HT-29 (cell line): ENCODE data around the gene DES. TPM values are rescaled to one million over a fixed set of nuclear protein-coding genes. Genes with fewer than 3 reads are reported as not detected.
A peak's percentile ranks its signal among the peaks of the same experiment; 100 is the strongest.
"Not testable (repeated sequence)": the region's sequence is repeated elsewhere in the genome, so short reads cannot be mapped to it uniquely, and the experiment has no call there.

Experiments used
- DNase-seq: peaks from one replicate; pipeline ENCODE4 v3.0.0-alpha.2; 2015; ENCODE audit warnings: low spot score
- total RNA-seq: library from RNA; depleted of rRNA; stranded (reverse); fragments of >200 nt; shearing (Covaris generic); gene quantifications from 2 replicates; pipeline ENCODE4 v1.2.3, GENCODE V29; 2014; rRNA removed

The DES gene
- 0.63 TPM in 1 of 2 replicates, not detected in the other for total RNA-seq

DNA sequence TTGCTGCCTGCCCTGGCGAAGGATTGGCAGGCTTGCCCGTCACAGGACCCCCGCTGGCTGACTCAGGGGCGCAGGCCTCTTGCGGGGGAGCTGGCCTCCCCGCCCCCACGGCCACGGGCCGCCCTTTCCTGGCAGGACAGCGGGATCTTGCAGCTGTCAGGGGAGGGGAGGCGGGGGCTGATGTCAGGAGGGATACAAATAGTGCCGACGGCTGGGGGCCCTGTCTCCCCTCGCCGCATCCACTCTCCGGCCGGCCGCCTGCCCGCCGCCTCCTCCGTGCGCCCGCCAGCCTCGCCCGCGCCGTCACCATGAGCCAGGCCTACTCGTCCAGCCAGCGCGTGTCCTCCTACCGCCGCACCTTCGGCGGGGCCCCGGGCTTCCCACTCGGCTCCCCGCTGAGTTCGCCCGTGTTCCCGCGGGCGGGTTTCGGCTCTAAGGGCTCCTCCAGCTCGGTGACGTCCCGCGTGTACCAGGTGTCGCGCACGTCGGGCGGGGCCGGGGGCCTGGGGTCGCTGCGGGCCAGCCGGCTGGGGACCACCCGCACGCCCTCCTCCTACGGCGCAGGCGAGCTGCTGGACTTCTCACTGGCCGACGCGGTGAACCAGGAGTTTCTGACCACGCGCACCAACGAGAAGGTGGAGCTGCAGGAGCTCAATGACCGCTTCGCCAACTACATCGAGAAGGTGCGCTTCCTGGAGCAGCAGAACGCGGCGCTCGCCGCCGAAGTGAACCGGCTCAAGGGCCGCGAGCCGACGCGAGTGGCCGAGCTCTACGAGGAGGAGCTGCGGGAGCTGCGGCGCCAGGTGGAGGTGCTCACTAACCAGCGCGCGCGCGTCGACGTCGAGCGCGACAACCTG lies at the start of gene DES:
Gene DES (plus strand): TSS at position 223 of the 857 bp plus-strand sequence. CDS start 86 bp downstream, at position 309.
- DNase-seq = no peak

DNA sequence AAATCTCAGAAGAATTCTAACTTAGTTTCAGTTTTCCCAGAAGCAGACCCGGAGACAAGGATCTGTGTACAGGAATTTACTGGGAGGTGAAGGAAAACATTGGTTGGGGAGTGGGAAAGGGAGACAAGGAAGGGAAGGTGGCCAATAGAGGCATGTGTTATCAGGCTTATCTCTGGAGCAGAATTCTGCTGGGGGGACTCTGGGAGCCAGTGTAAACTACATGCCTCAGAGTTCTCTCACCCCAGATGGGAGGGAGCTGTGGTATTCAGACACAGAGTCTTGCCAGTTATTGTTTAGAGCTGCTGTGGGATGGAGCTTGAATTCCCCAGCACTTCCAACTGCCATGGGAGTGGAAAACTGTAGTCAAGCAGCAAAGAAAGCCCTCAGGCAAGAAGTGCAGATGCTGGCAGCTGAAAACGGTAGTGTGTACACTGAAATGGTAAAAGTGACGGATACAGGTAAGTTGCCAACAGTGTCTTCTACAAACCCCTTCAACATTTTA lies 49.4 kb upstream of the DES start:
- DNase-seq = no peak

DNA sequence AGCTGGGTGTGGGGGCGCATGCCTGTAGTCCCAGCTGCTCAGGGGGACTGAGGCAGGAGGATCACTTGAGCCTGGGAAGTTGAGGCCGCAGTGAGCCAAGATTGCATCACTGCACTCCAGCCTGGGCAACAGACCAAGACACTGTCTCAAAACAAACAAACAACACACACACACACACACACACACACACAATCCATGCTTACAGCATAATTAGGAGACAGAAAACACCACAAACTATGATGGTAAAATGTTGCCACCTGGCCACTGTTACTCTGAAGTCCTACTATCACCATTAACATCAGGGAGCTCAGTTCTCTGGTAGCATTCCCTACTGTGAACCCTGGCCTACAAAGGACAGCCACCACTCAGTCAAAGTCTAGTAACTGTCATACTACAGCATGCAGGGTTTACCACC lies 48.7 kb upstream of the DES start:
- peak; percentile 16 for DNase-seq

DNA sequence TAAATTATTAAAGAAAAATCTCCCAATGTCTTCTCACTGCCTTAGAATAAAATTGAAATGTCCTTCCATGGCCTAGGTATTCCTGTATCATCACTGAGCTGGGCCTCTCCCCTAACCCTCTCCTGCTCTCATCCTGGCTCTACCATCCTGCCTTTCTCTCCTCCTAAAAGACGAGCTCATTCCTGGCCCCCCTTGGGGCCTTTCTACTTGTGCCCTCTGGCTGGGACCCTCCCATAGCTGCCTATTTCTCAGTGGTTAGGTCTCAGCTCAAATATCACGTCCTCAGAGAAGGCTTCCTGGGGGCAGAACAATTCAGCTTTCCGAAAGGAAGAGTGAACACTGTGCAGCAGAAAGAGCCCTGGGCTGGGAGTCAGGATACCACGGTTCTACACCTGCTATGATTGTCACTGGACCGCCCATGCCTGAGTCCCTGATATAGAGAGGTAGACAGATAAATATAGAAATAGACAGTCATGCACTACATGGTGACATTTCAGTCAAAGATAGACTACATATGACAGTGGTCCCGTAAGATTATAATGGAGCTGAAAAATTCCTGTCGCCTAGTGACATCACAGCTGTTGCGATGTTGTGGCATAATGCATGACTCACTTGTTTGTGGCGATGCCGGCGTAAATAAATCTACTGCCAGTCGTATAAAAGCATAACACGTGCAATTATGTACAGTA lies 39.9 kb upstream of the DES start:
- no peak for DNase-seq

DNA sequence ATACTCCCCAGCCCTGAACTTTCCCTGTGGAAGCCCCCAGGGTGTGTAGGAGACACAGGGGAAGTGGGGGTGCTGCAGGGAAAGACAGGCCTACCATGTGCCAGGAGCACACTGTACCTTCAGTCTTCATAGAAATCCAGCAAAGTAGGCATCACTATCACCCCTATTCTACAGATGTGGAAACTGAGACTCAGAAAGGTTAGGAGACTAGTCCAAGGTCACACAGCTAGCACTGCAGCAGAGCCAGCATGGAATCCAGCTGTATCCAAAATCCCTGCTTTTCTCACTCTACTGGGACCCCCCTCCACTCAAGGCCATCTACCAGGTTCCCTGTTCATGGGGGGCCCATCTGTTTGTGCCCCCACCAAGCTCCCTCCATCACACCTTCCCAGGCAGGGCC lies 37.3 kb upstream of the DES start:
- DNase-seq = no peak

DNA sequence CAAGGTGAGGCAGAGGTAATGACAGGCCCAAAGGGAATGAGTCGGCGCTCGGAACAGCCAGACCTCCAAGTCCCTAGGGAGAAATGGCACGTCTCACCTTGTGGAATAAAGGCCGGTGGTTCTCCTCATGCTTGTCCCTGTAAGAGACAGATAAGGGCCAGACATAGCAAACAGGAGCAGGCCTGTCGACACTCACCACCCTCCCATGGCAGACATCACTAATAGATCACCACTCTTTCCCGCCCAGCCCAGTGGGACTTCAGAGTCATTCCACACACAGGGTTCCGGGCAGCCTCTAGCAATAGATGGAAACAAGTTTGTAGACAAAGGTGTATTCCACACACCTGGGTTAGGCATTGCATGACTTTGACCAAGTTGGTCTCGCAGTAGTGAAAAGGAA lies 36.7 kb upstream of the DES start:
- no peak for DNase-seq

DNA sequence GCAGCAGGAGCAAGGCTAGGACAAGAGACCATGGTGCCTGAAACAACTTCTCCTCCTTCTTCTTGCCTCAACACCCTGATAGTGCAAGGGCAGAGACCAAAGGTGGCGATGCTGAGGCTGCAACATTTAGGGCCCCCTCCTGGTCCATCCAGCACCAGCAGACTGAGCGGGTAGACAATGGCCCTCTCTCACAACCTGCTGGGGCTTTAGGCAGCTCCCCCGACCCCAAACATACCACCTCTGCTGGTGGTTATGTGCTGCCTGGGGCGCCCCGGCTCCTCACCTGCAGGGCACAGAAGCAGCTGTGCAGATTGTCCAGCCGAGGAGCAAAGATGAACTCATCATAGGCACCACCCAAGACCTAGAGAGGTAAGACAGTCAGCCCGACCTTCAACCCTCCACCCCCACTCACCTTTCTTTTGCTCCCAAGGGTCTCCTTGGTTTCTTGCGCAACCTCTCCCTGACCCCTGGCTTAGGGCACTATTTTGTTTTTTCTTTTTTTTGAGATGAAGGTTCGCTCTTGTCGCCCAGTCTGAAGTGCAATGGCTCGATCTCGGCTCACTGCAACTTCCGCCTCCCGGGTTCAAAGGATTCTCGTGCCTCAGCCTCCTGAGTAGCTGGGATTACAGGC lies 34.0 kb upstream of the DES start:
- DNase-seq = no peak

DNA sequence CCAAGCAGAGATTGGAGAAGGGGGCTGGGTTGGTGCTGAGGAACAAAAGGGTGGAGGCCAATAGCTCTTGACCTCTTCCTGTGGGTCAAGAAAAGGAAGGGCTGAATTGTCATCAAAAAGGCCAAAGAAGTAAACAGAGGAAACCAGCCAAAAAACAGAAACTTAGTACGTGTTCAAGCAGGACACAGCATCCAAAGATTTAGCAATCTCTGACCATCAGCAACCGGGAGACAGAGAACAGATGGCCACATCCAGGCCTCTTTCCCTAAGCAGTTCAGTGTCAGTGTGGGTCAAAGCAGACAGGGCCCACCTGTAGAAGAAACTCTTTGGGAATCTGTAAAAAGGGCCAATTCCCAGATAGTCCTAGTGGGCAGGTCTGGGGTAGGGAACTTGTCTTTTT lies 33.3 kb upstream of the DES start:
- DNase-seq = no peak

DNA sequence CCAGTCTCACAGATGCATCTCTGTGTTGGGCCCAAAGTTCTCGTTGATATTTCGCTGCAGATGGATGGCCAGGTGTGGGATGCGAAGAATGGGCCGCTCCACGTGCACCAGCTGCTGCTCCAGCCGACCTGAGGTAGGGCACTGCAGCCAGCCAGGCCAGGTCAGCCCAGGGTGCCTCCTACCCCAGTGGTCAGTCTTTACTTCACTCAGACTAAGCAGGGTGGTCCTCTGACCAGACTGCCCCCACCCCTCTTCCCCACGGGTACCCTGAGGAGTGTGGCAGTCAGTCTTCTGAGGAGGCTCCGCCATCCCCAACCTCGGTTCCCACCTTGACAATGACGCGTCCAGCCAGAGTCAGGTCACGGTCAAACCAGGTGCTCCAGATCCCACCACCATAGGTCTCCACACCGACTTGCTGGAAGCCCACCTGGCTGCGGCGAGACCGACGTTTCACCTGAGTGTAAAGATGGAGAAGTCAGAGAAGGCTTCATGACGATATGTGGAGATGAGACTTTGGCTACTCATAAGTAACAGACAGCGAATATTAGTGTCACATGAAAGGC lies 32.1 kb upstream of the DES start:
- no peak for DNase-seq

DNA sequence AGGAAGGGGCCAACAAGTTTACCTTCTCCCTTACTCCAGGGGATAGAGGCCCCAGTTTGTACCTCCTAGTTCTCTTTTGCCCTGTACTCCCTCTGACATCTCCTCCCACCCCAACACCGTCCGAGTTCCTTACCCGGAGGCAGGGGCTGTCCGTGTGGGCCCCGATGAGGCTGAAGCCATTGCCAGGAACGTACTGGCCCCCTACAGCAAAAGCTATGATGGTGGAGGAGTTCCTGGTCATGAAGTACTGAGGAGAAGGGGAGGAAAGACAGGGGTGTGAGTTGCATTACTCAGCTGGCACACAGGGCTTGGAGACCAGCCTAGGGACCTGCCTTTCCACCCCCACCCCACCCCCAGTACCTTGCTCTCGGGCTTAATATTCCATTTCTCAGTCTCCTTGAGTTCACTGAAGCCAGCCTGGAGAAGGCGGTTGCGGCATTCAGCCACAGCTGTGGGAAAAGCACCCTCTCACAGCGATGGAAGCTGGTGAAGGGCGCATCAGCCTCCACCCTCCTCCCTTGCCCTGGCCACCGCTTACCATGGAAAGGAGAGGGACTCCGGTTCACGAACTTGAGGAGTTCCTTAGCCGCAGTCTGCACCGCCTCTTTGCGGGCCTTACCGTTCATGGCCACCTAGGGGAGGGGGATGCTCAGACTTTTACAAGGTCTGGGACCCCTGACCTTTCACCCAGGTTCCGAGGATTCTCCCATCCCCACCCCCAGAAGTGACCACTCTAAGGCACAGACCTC lies 31.5 kb upstream of the DES start:
- no peak for DNase-seq

DNA sequence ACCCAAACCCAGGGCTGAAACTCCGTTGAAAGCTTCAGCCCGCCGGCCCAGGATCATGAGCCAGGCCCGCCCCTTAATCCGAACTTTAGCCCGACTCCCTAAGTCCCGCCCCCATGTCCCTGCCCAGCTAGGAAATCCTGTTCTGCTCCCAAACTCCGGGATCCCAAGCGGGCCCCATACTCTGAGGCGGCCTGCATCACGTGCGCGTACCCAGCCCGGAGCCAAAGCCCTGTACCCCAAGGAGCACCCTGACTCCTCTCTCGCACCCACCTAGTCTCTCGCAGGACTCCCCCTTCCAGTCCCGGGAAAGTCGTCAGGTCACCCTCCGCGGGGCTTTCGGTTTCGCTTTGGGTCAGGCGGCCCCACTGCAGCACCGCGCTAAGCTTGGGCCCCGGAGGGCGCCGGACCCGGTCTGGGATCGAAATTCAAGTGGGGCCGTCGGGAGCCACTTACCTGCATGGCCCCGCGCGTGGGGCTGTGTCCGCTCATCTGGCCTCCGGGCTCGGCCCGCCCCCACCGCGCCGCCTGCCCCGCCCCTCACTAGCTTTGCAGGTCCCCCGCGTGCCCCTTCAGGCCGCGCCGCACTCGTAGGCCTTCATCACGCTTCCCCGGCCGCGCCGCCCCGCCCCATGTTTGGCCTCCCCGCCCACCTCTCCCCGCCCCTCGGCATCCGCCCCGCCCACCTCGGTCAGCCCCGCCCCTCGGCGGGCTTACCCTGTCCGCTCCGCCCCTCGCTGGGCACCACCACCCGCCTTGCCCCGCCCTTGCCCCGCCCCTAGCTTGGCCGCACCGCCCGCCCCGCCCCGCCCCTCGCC lies 30.7 kb upstream of the DES start, which contains the start of gene DNPEP:
Gene DNPEP (minus strand): TSS at position 607 of the 815 bp plus-strand sequence. CDS start 118 bp downstream, at position 489.
- DNase-seq = peak; percentile 87

DNA sequence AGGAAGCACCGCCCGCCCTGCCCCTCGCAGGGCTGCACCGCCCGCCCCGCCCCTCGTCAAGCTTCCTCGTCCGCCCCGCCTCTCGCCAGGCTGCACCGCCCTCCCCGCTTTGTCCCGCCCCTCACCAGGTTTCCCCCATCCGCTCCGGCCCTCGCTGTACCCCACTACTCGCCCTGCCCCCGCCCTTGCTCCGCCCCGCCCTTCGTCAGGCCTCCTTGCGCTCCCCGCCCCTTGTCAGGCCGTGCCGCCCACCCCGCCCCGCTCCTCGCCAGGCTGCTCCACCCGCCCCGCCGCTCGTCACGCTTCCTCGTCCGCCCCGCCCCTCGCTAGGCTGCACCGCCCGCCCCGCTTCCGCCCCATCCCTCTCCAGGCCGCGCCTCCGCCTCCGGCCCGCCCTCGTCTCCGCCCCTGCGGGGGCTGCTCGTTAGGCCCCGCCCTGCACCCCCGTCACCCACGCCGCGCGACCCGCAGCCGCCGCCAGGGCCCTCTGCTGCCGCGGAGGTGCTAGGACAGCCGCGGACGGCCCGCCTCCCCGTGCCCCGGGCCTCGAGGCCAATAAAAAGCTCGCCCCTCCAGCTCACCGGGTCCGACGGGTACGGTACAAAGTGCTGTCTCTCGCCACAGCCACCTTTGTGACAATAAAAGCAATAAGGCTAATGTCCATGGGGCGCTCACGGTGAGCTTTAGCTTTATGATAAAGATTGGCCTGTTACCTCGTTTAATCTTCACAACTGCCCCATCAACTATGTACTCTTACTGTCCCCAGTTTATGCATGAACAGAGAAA lies 29.9 kb upstream of the DES start:
- peak; percentile 93 for DNase-seq

DNA sequence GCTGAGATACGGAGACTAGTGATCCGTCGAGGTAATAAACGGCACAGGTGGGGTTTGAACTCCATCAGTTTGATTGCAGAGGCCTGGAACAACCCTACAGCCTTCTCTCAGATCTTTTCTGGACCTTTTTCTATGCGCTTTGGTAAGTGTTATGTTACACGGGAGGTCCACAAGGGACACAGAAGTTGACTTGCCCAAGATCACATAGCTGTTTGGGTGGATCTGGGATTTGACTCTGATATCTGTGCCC lies 29.3 kb upstream of the DES start:
- DNase-seq = no peak

DNA sequence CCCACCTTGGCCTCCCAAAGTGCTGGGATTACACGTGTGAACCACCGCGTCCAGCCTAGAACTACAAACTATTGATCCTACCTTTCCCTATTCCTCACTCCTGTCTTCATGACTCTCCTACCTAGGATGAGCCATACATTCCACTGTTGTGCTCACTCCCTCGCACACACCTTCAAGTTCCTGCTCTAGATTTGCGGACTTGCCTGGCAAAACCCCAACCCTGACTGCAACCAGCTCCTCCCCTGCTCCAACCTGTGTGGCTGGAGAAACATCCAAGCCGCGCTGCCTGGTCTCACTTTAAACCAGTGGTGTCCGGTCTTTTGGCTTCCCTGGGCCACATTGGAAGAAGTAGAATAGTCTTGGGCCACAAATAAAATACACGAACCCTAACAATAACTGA lies 25.4 kb upstream of the DES start:
- DNase-seq = no peak

DNA sequence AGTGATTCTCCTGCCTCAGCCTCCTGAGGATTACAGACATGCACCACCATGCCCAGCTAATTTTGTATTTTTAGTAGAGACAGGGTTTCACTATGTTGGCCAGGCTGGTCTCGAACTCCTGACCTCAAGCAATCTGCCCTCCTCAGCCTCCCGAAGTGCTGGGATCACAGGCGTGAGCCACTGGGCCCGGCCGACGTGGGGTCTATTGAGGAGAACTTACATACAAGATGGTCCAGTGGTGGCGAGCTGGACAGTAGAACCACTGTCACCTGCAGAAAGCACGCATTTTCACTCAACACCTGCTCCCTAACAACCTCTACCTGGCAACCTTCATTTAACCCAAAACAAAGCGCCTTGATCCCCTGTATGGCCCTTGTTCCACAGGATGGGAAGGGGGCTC lies 23.1 kb upstream of the DES start:
- DNase-seq = not testable (repeated sequence)

DNA sequence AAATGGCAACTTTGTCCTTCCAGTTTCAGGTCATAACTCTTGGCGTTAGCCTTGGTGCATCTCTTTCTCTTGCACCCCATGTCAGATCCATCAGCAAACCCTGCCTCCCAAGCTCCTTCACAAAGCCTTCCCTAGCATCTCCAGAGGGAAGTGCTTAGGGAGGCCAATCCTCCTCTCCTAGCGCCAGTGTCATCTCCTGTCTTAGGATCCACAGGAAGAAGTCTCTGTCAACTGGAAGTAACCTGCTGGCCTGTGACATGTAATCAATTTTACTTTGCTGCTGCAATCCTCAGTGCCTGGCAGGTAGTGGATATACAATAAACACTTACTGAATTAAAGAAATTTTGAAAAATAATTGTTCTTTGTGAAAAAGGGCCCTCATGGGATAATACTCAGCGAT lies 22.6 kb upstream of the DES start:
- no peak for DNase-seq

DNA sequence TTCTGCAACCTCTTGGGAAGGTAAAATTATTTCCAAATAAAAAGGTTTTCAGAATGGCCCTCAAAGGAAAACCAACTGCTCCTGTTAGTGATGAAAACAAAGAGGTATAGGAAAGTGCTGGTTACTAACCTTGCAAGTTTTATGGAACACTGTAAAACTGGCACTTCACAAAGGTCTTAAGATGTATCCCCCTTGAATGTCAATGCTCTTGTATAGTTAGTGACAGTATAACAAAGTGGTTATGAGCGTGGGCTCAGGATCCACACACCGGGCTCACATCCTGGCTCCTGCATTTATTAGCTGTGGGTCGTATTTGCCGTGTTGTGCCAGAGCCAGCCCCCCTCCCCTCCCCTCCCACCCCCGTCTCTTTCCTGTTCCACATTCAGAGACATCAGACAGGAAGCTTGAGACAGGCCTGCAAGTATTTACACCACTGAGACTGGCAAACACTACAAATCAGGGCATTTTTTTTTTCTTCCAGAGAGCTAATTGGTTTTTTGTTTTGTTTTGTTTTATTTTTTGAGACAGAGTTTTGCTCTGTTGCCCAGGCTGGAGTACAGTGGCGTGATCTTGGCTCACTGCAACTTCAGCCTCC lies 21.2 kb upstream of the DES start:
- DNase-seq = no peak

DNA sequence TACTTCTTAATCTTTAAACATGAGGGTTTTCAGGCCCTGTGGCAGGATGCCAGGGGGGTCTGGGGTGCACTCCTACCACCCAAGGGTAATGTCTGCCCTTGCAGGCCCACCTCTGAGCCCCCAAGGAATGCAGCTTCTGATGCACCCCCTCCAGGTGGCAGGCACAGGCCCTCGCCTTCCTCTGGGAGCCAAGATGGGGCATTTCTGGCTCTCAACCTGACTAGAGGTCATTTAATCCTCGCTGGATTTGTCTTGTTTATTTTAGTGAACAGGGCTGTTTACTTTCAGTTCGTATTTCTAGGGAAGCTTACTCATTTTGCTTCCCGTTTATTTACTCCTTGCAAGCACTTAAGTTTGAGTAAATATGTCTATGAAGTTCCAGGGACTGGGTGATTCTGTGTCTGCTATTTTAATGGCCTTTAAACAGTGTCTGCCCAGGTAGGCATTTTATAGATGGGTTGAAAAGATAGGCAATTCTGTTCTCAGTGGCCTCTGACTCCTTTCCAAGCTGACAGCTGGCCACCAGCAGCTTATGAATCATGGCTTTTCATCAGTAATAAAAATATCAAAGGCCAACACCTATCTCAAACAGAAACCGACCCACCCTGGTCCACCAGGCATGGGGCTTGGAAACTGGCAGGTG lies 19.3 kb upstream of the DES start:
- peak; percentile 69 for DNase-seq
